ENCODE data around the gene GPC6.

GPC6 gene

DNA sequence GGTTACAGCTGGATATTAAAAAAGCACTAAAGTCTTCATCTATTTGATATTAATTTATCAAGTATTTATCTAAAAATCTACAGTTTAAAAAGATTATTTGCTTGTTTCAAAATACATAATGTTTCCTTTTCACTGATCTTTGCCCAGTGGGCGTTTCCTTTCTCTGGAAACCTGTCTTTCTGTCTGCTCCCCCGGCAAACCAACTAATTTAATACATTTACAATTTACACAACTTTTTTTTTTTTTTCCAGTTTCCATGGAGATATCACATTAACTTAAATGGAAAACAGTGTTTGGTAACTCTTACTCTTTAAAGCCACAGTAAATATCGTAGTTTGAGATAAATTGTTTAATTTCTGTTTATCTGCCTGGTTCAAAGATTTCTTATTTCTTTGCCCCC lies 5.3 kb downstream of the GPC6 start:
- no peak for DNase-seq

DNA sequence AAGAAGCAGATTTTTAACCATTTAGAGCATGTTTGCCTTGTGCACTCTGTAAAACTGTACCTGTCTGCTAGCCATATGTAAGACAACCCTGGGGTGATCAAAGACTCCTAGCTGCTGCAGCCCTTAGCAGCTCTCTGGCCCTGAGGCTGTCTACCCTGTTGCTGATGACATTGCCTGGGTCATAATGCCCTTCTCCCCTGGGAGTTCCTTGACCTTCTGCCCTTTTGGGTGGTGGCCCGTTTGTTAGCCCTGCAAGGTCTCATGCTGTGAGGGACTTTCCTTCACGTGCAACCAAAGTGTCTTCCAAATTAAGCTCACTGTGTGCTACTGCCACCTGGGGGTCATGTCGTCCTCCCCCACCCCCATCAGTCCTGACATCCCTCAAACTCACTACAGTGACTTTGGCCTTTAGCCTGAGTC lies 7.4 kb downstream of the GPC6 start:
- no peak for DNase-seq

DNA sequence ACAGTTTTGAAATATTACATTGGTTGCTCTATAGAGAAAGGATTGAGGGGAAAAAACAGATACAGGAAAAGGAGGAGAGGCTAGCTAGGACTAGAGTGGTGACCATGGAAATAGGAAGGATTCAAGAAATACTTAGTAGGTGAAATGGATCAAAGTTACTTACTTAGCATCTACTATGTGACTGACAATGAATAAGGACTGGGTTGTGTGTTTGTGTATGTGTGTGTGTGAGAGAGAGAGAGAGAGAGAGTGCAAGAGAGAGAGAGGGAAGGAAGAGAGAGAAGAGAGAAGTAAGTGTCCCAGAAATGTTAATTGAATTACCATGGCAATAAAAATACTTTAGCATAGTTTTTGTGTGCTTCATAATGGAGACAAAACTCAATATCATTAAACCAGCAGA lies 7.9 kb downstream of the GPC6 start:
- DNase-seq = no peak

DNA sequence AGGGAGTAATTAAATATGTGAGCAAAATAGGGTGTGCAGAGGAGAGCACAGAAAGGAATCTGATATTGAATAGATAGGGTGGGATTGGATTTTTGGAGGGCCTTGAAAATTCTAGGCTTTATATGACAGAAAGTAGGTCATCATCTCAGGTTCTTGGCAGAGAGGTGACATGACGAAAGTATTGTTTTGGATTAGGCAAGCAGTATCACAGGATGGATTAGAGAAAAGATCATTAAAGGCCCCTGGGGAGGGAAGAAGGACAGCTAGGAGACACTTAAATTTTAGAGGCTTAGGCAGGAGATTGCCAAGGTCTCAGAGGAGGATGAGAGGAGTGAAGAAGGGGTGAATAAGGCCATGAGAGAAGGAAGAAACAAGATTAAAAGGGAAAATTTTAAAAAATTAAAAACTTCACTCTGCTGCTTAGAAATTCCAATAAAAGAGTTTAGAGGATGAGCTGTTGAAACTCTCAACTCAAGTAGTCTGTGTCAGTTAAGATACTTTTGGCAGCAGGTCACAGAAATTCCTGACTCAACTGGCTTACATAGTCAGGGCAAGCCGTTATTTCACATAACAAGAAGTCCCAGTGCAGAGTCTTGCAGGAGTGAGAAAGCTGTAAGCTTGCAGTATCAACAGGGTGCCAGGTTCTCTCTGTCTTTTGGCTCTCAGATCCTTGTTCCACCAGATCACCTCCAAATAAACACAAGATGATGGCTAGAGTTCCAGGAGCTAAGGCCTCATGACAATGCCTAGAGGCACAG lies 8.8 kb downstream of the GPC6 start:
- DNase-seq = no peak

DNA sequence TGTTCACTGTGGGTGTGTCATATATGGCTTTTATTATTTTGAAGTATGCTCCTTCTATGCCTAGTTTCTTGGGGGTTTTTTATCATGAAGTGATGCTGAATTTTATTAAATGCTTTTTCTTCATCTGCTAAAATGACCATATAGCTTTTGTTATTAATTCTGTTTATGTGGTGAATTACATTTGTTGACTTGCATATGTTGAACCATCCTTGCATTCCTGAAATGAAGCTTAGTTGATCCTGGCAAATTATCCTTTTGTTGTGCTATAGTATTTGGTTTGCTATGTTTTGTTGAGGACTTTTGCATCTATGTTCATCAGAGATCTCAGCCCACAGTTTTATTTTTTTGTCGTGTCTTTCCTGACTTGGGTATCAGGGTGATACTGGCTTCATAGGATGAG lies 12.1 kb downstream of the GPC6 start:
- no peak for DNase-seq

DNA sequence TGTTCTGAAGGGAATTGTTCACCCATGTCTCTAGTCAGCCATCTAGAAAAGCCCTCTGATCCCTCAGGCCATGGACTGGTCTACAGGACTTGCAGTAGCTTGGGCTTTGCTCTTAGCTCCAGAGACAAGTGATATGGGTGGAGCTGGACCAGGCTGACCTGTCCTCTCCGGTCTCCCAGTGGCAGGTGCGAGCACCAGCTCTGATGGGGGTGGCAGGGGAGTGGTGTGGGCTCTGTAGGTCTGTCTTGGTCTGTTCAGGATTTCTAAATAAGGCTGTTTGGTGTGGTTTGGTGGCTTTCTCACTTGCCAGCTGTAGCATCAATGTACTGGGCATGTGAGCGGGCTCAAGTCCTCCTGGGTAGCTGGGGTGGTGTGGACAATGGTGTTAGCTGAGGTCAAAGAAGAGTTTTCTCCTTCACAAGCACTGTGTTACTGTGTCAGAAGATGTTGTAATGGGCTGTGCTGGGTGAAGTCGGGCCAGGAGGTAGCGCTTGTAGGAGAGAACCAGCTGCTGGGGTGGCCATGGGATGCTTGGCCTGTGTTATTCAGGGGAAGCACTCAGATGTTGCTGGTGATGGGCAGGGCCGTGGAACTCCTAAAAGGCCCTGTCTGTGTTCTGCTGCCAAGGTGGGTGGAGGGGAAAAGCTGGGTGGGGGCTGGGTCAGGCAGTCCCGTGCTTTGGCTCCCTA lies 16.9 kb downstream of the GPC6 start:
- no peak for DNase-seq

DNA sequence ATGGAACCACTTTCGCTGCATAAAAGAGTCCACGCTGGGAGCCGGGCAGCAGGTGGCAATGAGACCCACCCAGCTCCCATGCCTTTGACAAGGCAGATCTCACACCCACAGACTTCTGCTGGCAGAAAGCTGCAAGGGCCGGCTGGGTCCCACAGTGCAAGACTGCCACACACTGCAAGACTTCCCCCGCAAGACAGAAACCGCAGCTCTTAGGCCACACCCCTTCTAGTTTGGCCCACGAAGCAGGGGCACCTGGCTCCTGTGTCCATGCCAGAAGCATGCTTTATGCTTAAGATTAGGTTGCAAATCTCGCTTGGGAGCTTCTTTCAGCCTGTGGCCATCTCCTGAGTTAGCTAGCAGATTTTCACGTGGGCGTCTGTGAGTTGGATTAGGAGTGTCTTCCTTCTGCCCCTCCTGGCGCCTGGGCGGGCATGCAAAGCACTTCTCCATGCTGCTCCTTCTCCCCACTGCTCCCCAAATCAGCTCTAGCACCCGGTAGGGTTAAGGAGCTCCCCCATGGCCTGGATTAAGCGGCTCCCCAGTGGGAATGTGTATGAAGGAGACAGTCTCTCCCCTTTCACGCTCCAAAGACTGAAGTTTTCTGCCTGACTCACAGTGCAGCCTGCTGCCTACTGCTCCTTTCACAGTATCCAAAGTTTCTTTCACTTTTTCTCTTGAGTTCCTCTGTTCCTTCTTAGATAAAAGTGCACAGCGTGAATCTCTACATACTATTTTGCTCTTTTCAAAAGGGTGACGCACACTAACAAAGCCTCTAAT lies 17.7 kb downstream of the GPC6 start:
- DNase-seq = no peak

DNA sequence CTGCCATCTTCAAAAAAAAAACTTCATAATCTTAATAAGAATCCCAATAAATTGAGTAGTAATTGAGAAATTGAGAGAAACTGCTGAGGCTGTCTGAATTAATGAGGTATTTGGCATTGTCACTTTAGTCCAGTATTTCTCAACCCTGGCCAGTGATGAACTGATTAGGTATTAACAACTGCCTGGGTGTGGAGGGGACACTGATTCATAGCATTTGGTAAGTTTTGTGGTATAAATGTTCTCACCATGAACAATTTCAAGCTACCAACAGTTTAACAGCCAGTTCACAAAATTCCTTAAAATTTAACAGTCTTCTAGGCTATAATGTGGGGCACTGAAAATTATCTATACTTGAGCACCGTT lies 18.3 kb downstream of the GPC6 start:
- no peak for DNase-seq

DNA sequence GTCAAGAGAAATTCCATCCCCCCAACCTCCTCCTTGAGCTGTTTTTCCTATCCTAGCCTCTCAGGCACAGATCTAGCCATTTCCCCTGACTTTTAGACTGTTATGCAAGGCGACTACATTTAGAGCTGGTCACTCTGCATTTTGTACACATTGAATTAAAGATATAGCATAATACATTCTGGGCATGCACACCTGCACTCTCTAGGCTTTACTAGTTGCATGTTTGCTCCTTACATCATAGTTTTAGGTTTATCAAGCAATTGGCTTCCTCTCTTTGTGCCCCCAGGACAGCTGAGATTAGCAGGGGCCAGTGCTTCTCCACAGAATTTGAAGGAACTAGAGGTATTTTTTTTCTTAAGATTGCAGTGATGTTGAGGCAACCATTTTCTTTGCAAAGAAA lies 19.5 kb downstream of the GPC6 start:
- DNase-seq = no peak

DNA sequence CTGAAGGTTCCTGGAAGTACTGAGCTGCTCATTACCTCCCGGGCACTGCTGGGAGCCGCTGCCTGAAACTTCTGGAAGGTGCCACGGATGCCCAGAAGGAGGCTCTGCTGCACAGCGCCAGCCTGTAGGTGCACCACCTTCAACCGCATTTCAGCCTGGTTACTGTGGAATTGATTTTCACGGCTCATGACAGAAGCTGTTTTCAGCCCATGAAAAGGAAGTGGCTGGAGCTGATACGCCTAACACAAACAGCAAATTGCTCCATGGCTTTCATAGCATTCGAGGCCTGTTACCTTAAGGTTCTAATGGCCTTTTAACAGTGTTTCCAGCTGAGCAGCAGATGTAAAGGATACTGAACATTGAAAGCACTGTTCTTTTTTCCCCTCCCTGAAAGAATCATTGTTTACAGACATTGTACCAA lies 22.0 kb downstream of the GPC6 start:
- no peak for DNase-seq

DNA sequence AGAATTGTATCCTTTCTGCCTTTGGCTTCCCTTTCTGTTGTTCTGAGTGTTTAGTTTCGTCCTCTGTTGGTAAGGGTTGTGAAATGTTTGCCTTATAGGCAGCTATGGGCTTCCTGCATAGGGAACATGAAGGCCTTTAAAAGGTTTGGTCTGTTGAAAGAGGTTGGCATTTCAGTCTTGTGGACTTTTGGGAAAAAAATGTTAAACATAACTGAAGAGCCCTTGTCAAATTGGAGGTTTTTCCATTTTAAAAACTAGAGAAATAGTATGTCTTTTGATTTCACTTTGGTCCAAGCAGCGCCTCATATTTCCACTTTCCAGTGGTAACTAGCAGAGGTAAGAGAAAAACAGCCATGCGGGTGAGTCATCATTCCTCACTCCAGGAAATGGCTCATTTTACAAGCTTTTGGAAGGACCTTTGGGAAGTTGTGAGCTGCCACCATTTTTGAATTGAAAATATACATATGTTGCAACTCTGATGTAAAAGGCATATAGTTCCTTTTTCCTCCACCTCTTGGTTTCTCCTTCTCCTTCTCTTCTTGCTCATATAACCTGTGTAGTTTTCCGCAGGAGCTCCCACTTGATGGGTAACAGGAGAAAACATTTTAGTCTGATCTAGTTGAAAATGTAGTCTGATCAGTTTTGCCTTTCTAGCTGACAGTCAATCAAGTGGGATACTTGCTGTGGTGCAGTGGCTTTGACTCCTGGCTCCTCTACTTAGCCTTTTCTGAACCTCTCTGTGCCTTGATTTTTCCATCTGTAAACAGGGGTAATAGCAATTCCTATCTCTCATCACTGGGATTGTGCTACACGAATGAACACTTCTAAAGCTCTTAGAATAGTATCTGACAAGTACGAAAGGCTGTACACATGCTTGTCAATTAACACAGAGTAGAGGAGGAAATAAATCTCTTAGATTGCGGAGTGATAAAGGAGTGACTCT lies 23.0 kb downstream of the GPC6 start:
- no peak for DNase-seq

DNA sequence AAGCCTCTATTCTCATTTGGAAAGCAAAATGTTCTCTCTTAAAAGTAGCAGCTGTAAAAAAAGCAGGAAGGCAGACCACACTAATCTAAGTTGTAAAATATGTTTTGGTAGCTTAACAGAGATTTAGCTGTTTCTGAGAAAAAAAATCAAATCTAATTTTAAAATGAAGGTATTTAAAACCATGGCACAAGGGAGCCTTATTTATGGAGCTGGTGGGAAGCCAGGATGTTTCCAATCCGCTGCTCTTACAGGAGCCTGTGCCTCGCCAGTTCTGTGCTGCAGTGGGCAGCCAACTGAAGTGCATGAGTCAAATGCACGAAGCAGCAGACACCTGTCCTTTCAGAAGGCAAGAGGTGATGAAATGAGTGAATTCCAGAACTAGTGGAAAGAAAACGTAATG lies 28.2 kb downstream of the GPC6 start:
- no peak for DNase-seq

DNA sequence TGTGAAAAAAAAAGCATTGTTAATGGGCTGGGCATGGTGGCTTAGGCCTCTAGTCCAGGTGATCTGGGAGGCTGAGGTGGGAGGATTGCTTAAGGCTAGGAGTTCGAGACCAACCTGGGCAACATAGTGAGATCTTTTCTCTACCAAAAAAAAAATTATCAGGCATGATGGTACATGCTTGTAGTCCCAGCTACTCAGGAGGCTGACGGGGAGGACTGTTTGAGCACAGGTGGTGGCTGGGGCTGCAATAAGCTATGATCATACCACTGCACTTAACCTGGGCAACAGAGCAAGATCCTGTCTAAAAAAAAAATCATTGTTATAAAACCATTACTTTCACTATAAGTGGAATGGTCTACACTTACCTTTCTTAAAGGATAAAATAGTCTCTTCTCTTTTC lies 30.4 kb downstream of the GPC6 start:
- no peak for DNase-seq

DNA sequence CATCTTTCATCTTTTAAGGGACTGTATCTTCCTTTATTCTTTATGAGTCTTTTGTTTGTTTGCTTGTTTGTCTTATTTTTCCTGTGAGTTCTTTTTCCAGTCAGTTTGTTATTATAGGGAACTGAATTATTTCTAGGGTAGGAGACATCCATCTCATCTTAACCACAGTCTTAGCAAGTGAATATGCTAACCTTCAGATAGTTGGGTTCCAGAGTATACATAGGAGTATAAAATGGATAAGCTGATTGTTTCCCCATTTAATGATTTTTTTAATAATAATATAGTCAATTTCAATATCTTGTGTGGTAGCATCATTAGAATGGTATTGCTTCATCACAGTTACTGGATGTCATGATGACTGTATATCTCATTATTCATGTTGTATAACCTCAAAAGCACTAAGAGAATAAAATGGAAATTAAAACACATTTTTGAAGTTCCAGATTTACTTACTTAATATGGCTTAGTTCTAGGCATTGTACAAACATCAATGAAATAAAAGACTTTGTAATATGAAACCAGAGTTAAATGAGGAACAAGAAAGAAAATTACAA lies 33.0 kb downstream of the GPC6 start:
- DNase-seq = no peak

DNA sequence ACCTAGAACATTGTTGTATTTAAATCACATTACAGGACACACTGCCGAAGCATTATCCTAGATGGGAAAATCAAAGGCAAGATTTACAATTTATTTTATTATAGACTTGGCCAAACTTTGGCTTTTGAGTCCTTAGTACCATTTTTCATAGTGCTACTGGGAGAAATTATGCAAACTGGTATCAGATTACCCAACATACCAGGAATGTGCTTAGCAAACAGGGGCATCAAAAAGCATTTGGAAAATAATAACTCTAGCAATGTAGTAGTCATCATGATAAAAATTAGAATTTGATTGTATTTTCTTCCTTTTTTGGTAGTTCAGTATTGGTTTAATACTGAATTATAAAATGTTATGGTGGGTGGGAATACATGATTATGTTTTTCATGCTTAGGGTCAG lies 34.0 kb downstream of the GPC6 start:
- no peak for DNase-seq

DNA sequence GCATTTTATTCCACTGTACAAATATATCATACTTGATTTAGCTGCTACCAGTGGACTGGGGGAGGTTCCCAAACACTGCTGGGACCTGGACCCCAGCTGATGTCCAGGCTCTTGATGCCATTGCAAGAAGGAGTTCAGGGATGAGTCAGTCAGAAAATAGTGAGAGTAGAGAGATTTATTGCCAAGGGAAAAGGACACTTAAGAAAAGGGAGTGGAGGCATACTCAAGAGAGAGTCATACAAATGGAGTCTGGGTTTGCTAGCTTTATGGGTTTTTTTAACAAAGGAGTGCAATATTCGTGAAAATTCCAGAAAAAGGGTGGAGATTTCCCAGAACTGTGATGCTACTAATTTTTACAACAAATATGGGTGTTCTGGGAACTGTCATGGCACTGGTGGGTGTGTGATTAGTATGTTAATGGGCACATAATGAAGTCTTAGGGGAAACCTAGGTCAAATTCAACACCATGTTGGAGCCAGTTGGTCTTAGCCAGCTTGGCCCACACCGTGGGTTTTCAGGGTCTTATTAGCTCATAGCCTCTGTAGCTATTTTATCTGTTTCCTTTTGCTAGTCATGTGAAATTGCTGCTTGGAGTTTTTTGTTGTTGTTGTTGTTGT lies 36.2 kb downstream of the GPC6 start:
- DNase-seq = no peak

DNA sequence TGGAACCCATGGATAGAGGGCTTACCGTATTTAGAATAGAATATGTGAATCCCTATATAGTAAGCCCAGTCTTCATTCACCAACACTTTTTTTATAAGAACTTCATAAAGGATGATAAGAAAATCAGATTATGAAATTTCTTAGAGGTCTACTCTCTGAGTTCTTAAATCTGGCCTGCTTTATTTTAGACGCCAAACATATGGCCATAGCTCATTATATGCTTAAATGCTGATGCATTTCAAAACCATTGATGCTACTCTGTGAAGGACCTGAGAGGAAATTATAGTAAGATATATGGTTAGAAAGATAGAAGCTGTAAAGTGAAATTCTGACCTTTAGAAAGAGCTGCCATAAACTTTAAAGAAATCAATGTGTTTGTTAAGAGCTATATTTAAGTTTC lies 38.3 kb downstream of the GPC6 start:
- DNase-seq = no peak

DNA sequence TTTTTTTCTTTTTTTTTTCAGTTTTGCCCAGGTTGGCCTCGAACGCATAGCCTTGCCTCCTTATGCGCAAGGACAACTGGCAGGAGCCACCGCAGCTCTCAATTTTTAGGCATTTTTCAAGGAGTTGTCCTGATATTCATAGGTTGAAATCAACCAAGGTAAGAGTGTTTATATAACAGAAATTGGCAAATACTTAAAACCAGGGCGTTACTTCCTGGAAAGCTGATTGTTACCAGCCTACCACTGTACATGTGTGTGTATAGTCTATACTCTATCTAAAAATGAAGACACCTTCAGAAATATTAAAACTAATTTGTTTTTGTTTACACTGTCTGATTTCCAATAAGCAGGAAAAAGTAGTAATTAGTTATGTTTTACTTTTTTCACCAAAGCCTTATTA lies 39.2 kb downstream of the GPC6 start:
- DNase-seq = no peak

DNA sequence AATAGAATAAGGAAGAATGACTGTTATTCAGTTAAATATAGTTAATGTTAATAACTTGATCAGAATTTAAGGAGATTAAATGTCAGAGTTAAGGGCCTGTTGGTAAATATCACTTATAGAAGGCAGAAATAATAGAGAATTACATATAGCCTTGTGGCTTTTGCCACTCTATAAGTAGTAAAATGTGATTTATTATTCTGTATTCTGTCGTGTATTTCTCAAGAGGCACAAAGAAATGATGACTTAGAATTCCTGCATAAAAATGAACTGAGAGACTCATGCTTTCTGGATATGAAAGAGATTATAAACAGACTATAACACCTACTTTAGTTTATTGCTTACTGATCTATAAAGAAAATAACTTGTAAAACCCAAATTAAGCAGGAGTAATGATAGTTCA lies 40.1 kb downstream of the GPC6 start:
- DNase-seq = no peak

DNA sequence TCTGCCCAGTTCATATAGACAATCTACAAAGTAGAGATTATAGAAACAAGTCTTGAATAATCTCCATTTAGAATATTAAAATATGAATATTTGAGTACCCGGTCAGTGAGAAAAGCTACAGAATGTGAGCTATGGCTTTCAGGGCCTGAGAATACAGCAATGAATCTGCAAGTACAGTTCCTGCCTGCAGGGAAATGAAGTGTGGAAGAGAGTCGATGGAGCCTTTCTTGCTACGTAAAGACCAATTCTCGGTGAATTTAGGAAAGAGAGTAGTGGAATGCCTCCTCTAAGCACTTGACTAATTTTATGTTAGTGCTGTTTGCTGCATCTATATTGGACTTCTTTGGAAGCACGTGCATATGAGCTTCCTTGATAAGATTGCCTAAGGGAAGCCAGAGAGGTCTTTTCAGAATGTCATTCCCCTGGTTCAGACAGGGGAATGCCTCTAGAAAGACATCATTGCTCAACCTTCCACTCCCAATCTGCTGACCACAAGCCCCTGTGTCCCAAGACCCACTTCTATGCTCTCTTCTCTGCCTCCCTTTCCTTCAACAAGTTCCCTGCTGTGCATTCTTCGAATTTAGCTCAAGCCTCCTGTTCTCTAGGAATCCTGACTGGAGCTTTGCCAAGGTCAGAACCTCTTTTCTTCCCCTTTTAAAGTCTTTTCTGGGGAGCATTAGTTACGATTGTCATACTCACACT lies 41.9 kb downstream of the GPC6 start:
- no peak for DNase-seq

Data from activated CD4-positive, alpha-beta T cell treated with anti-CD3 and anti-CD28 coated beads, Interleukin-2, amount 50 U/mL, for 48 hours (primary cell).